BE2C (cell line): ENCODE measurements around the gene THSD7A.

Source experiments
- DNase-seq: peaks from one replicate; pipeline ENCODE4 v3.0.0-alpha.2; 2020
- H3K27me3 ChIP-seq: fragments of 250-450 bp; sonication (Bioruptor Pico); 2 replicates; pipeline ENCODE4 v1.5.1; 2020; ENCODE audit warnings: mild to moderate bottlenecking
- H3K36me3 ChIP-seq: fragments of 250-450 bp; sonication (Bioruptor Pico); 2 replicates; pipeline ENCODE4 v1.5.1; 2020; ENCODE audit warnings: mild to moderate bottlenecking
- H3K4me1 ChIP-seq: fragments of 250-450 bp; sonication (Bioruptor Pico); 2 replicates; pipeline ENCODE4 v1.5.1; 2020
- H3K4me3 ChIP-seq: 2 replicates; pipeline ENCODE4 v1.5.1; 2011; ENCODE audit warnings: low read depth, low read length
- H3K9me3 ChIP-seq: fragments of 250-450 bp; sonication (Bioruptor Pico); 2 replicates; pipeline ENCODE4 v1.5.1; 2020
- CTCF ChIP-seq: IDR thresholded peaks from 2 replicates; pipeline ENCODE4 v1.5.1; 2012; ENCODE audit warnings: mild to moderate bottlenecking, low read depth, low read length

Gene THSD7A

GRCh38 chr7:11784769-11785536 is 47.0 kb downstream of the THSD7A start:
- no peak for DNase-seq
- H3K36me3 ChIP-seq, result no peaks in the 10 kb centered on the region; the same call in 1 of the 2 replicates
- H3K4me3 ChIP-seq, result no peak overlapping the region
- peaks cover 16% of the 10 kb centered on the region for H3K4me1 ChIP-seq
- no peaks in the 10 kb centered on the region for H3K9me3 ChIP-seq
- no peak for TF ChIP-seq CTCF
- H3K27me3 ChIP-seq, result no peaks in the 10 kb centered on the region

GRCh38 chr7:11779864-11780674 is 51.9 kb downstream of the THSD7A start:
- DNase-seq, result peak; percentile 46
- Histone ChIP-seq H3K9me3 (no peaks in the 10 kb centered on the region), H3K4me1 (peaks cover 26% of the 10 kb centered on the region), H3K36me3 (no peaks in the 10 kb centered on the region; the same call in 1 of the 2 replicates), H3K27me3 (no peaks in the 10 kb centered on the region), H3K4me3 (peak overlapping the region; percentile 2; the same call in 1 of the 2 replicates)
- TF ChIP-seq CTCF, result 0 out of 2 replicates have a peak, but pooled peaks have one; percentile 2

GRCh38 chr7:11776039-11776438 is 56.0 kb downstream of the THSD7A start:
- TF ChIP-seq CTCF, result no peak
- no peaks in the 10 kb centered on the region; the same call in 1 of the 2 replicates for H3K9me3 ChIP-seq
- no peak for DNase-seq
- H3K27me3 ChIP-seq, result no peaks in the 10 kb centered on the region
- peaks cover 7% of the 10 kb centered on the region; the same call in 1 of the 2 replicates for H3K36me3 ChIP-seq
- H3K4me3 ChIP-seq, result peak overlapping the region; percentile 22
- peaks cover 17% of the 10 kb centered on the region for H3K4me1 ChIP-seq

GRCh38 chr7:11775401-11775800 is 56.6 kb downstream of the THSD7A start:
- Histone ChIP-seq H3K4me1 (peaks cover 15% of the 10 kb centered on the region), H3K9me3 (no peaks in the 10 kb centered on the region; the same call in 1 of the 2 replicates), H3K27me3 (no peaks in the 10 kb centered on the region), H3K4me3 (0 out of 2 replicates have a peak overlapping the region, but pooled peaks have one; percentile 12), H3K36me3 (peaks cover 7% of the 10 kb centered on the region; the same call in 1 of the 2 replicates)
- no peak for DNase-seq
- no peak for TF ChIP-seq CTCF

GRCh38 chr7:11768263-11768662 is 63.7 kb downstream of the THSD7A start:
- Histone ChIP-seq H3K9me3 (no peaks in the 10 kb centered on the region; the same call in 1 of the 2 replicates), H3K4me3 (no peak overlapping the region), H3K4me1 (no peaks in the 10 kb centered on the region), H3K27me3 (no peaks in the 10 kb centered on the region), H3K36me3 (peaks cover 7% of the 10 kb centered on the region; the same call in 1 of the 2 replicates)
- no peak for TF ChIP-seq CTCF
- DNase-seq, result no peak

- no peak overlapping the region for H3K4me3 ChIP-seq
- DNase-seq, result no peak
- TF ChIP-seq CTCF, result no peak
- no peaks in the 10 kb centered on the region for H3K27me3 ChIP-seq
- H3K9me3 ChIP-seq, result no peaks in the 10 kb centered on the region
- H3K36me3 ChIP-seq, result peaks cover under 1% of the 10 kb centered on the region; the same call in 1 of the 2 replicates
- no peaks in the 10 kb centered on the region for H3K4me1 ChIP-seq
Measured at GRCh38 chr7:11767148-11767547, 64.8 kb downstream of the THSD7A start.
